Measurements from ENCODE around the gene WDFY4. TPM values are rescaled to one million over a fixed set of nuclear protein-coding genes. Genes with fewer than 3 reads are reported as not detected.

The WDFY4 gene
- total and polyA plus RNA-seq, 2 of the 13 experiments (the other 11 are each of a cell fraction or from before 2014, with no cell fraction given) = not detected

GRCh38 chr10:48697821-48698764 lies 13.4 kb downstream of the WDFY4 start:
- CTCF ChIA-PET (ENCODE audit: low intra/inter-chr PET ratio, low total read pairs) = no interaction called here
- H3K4me3 ChIP-seq (replicated peaks in 1 of 3; ENCODE audit: insufficient read depth in 1 of 3, low read depth in 2 of 3, low read length in 3 of 3) = no peak overlapping the region
- ATAC-seq (no peak), FAIRE-seq (no peak), DNase-seq (ENCODE audit: low spot score) (no peak)
- H3K27ac ChIP-seq (ENCODE audit: extremely low read length, insufficient read depth, low read length) = no peak overlapping the region
- peaks cover 0 to 4% of the 10 kb centered on the region in 2 experiments; a peak in 1 of 5 replicates for H3K27me3 ChIP-seq (ENCODE audit: control insufficient read depth in 1 of 2, insufficient read depth in 2 of 2, low read length in 2 of 2)
- H3K4me1 ChIP-seq (ENCODE audit: insufficient read depth, low read length) = no peaks in the 10 kb centered on the region
- H3K9me3 ChIP-seq (ENCODE audit: low read length) = no peaks in the 10 kb centered on the region
- H4K20me1 ChIP-seq (ENCODE audit: insufficient read depth, low read length) = no peaks in the 10 kb centered on the region
- no peak overlapping the region for H3K9ac ChIP-seq (ENCODE audit: insufficient read depth, low read depth, low read length)
- in situ Hi-C loops (cut with HindIII; ENCODE audit: extremely low pct_ligation_motif_present, low pct_unique_long_range_greater_than_20kb) (no loop called here), intact Hi-C loops (cut with micrococcal nuclease; ENCODE audit: unreplicated experiment) (no loop called here)
- 21% methylated on average over 17 of the region's 19 CpGs for WGBS (ENCODE audit: low lambda C conversion rate)
- no peak overlapping the region for H3K4me2 ChIP-seq (ENCODE audit: low read depth, low read length)
- no peaks in the 10 kb centered on the region for H3K79me2 ChIP-seq (ENCODE audit: insufficient read depth, low read length)
- H3K36me3 ChIP-seq (replicated peaks in 1 of 2; ENCODE audit: control insufficient read depth in 1 of 2, insufficient read depth in 2 of 2, low read length in 2 of 2) = no peaks in the 10 kb centered on the region
- no peak overlapping the region for H2AFZ ChIP-seq (ENCODE audit: low read length)
- no TSS peak for BruUV-seq (replicated peaks)
- POLR2A ChIA-PET = no interaction called here
- no peak for TF ChIP-seq ZNF136 (CRISPR knock-in tag; IDR thresholded peaks at IDR 0.05; ENCODE audit: low read depth)
- TF ChIP-seq GABPA (IDR thresholded peaks at IDR 0.05; ENCODE audit: low read depth, low read length) = no peak
- no peak for TF ChIP-seq GABPA (CRISPR knock-in tag; IDR thresholded peaks at IDR 0.05; ENCODE audit: low read depth)
- no peak for TF ChIP-seq DMTF1 (CRISPR knock-in tag; IDR thresholded peaks at IDR 0.05)
- TF ChIP-seq NFIC (IDR thresholded peaks at IDR 0.05; ENCODE audit: low read length) = no peak
- no peak for TF ChIP-seq PRDM15 (CRISPR knock-in tag; IDR thresholded peaks at IDR 0.05)
- TF ChIP-seq ZBTB7B (CRISPR knock-in tag; IDR thresholded peaks at IDR 0.05) = no peak
- no peak for TF ChIP-seq ZNF746 (CRISPR knock-in tag; IDR thresholded peaks at IDR 0.05)
- TF ChIP-seq ZNF709 (CRISPR knock-in tag; IDR thresholded peaks at IDR 0.05) = no peak
- TF ChIP-seq REPIN1 (CRISPR knock-in tag; IDR thresholded peaks at IDR 0.05; ENCODE audit: borderline replicate concordance, low read depth) = no peak
- no peak for TF ChIP-seq ZNF24 (IDR thresholded peaks at IDR 0.05)
- TF ChIP-seq ZNF572 (CRISPR knock-in tag; IDR thresholded peaks at IDR 0.05) = no peak
- TF ChIP-seq EEA1 (CRISPR knock-in tag; IDR thresholded peaks at IDR 0.05; ENCODE audit: borderline replicate concordance) = no peak
- no peak for TF ChIP-seq HOXD1 (CRISPR knock-in tag; IDR thresholded peaks at IDR 0.05)
- no peak for TF ChIP-seq SRY (CRISPR knock-in tag; IDR thresholded peaks at IDR 0.05)
- TF ChIP-seq MTA3 (CRISPR knock-in tag; IDR thresholded peaks at IDR 0.05) = no peak

All from HepG2 (cell line).